GM21447 (cell line): ENCODE data around the gene CFAP52.
"Not testable (repeated sequence)": the region's sequence is repeated elsewhere in the genome, so short reads cannot be mapped to it uniquely, and the experiment has no call there.

ENCODE experiments used
- ATAC-seq: cut with Tn5 transposase; IDR thresholded peaks from one replicate; pipeline ENCODE4 v1.9.1; 2021; ENCODE audit not compliant: unreplicated experiment

CFAP52 gene

GRCh38 chr17:9568004-9568403 lies 8.4 kb upstream of the CFAP52 start:
- ATAC-seq = no peak

- no peak for ATAC-seq
Observed at GRCh38 chr17:9568957-9569588, 7.4 kb upstream of the CFAP52 start.

GRCh38 chr17:9571201-9571600 lies 5.2 kb upstream of the CFAP52 start:
- ATAC-seq = no peak

- ATAC-seq = peak; percentile 63
Observed at GRCh38 chr17:9575381-9576101, 901 bp upstream of the CFAP52 start, which contains the start of gene STX8. Gene STX8, minus strand, starts transcription at chr17:9575820. Its CDS starts 12 bp downstream, at chr17:9575808.

GRCh38 chr17:9577373-9577709 lies 899 bp downstream of the CFAP52 start:
- ATAC-seq = no peak

- no peak for ATAC-seq
Observed at GRCh38 chr17:9587969-9588656, 11.7 kb downstream of the CFAP52 start.

- ATAC-seq = no peak
Observed at GRCh38 chr17:9594065-9594464, 17.6 kb downstream of the CFAP52 start.

GRCh38 chr17:9597638-9598037 lies 21.2 kb downstream of the CFAP52 start:
- not testable (repeated sequence) for ATAC-seq

- no peak for ATAC-seq
Observed at GRCh38 chr17:9598661-9599060, 22.2 kb downstream of the CFAP52 start.

- not testable (repeated sequence) for ATAC-seq
Observed at GRCh38 chr17:9604583-9604982, 28.1 kb downstream of the CFAP52 start.

GRCh38 chr17:9606453-9606852 lies 30.0 kb downstream of the CFAP52 start:
- no peak for ATAC-seq

GRCh38 chr17:9607058-9607457 lies 30.6 kb downstream of the CFAP52 start:
- ATAC-seq = not testable (repeated sequence)

- ATAC-seq = no peak
Observed at GRCh38 chr17:9611557-9611956, 35.1 kb downstream of the CFAP52 start.

GRCh38 chr17:9612006-9612405 lies 35.6 kb downstream of the CFAP52 start:
- ATAC-seq = no peak

GRCh38 chr17:9615486-9615885 lies 39.0 kb downstream of the CFAP52 start:
- no peak for ATAC-seq

- ATAC-seq = no peak
Observed at GRCh38 chr17:9622961-9623360, 46.5 kb downstream of the CFAP52 start.

GRCh38 chr17:9628509-9628908 lies 52.1 kb downstream of the CFAP52 start:
- ATAC-seq = no peak

- ATAC-seq = no peak
Observed at GRCh38 chr17:9632741-9633140, 56.3 kb downstream of the CFAP52 start.

- ATAC-seq = no peak
Observed at GRCh38 chr17:9635340-9635739, 58.9 kb downstream of the CFAP52 start.

GRCh38 chr17:9636501-9636900 lies 60.1 kb downstream of the CFAP52 start:
- no peak for ATAC-seq

- not testable (repeated sequence) for ATAC-seq
Observed at GRCh38 chr17:9640388-9640787, 63.9 kb downstream of the CFAP52 start.

- no peak for ATAC-seq
Observed at GRCh38 chr17:9643611-9644010, 67.2 kb downstream of the CFAP52 start.
